K562 (cell line): ENCODE results near the gene ZNHIT6. TPM values are rescaled to one million over a fixed set of nuclear protein-coding genes. Genes with fewer than 3 reads are reported as not detected.

Source experiments
- ATAC-seq: fragments of 200-7000 bp; cut with Tn5 transposase; 3 replicates; pipeline ENCODE4 v1.9.1; 2020; ENCODE audit warnings: moderate library complexity
- BruUV-seq: library from RNA; stranded (reverse); fragments of 400-500 nt; replicated peaks from 2 replicates; lab custom pipeline; 2021; lab: Mats Ljungman, UMichigan
- CTCF ChIA-PET: fragments of 300-600 bp; formaldehyde crosslinking; extraction: SDS; loops from one replicate; lab custom pipeline; 2021; ENCODE audit warnings: low intra/inter-chr PET ratio; lab: Yijun Ruan, JAX
- POLR2A ChIA-PET: fragments of 300-600, 350-650 bp; sonication (Branson Sonifier 250); formaldehyde crosslinking; extraction: SDS; loops from one replicate; lab custom pipeline; 2021; ENCODE audit warnings: antibody characterized with exemption, inconsistent platforms; lab: Yijun Ruan, JAX
- DNase-seq, 4 experiments: peaks; one replicate each; pipeline versions ENCODE4 v3.0.0 to v3.0.0-alpha.2; 2011 to 2018; ENCODE audit warnings: low spot score in 3 of 4, mixed read lengths in 3 of 4; ENCODE audit errors: extremely low read depth in 1 of 4
- FAIRE-seq: peaks from 2 replicates; lab custom pipeline; 2011; peaks lifted over from hg19 to GRCh38; lab: Jason Lieb, UNC
- H2AFZ ChIP-seq: 2 replicates; pipeline ENCODE4 v1.6.0; 2011; ENCODE audit warnings: low read depth, low read length, control low read depth, inconsistent platforms
- H3K27ac ChIP-seq: fragments of 200-600 bp; 3 replicates; pipeline ENCODE4 v1.8.0; 2011; ENCODE audit warnings: low read depth, mild to moderate bottlenecking, control low read depth, inconsistent platforms, low read length, moderate library complexity, mixed read lengths; ENCODE audit errors: extremely low read depth
- H3K27me3 ChIP-seq, 2 experiments: fragments of 300-600 bp in 1 of 2; 2 replicates in 1 of 2; 3 replicates in 1 of 2; pipeline versions ENCODE4 v1.6.0 to v1.8.0; 2011; ENCODE audit warnings: inconsistent platforms in 2 of 2, low read length in 2 of 2, mild to moderate bottlenecking in 1 of 2, mixed read lengths in 1 of 2, moderate library complexity in 1 of 2; ENCODE audit not compliant: control insufficient read depth in 2 of 2, insufficient read depth in 2 of 2
- H3K36me3 ChIP-seq: fragments of 300-600 bp; 3 replicates; pipeline ENCODE4 v1.8.0; 2011; ENCODE audit warnings: mild to moderate bottlenecking, low read length, inconsistent platforms; ENCODE audit not compliant: control insufficient read depth, insufficient read depth
- H3K4me1 ChIP-seq, 2 experiments: fragments of 200-600 bp in 1 of 2; replicated peaks in 1 of 2; 2 replicates in 1 of 2; 3 replicates in 1 of 2; pipeline versions ENCODE4 v1.5.1 to v1.8.0; 2011; ENCODE audit warnings: inconsistent platforms in 2 of 2, low read length in 2 of 2, mild to moderate bottlenecking in 1 of 2, mixed read lengths in 1 of 2, moderate library complexity in 1 of 2; ENCODE audit not compliant: control insufficient read depth in 2 of 2, insufficient read depth in 2 of 2
- H3K4me2 ChIP-seq: 2 replicates; pipeline ENCODE4 v1.6.1; 2011; ENCODE audit warnings: low read length, control low read depth, inconsistent platforms, mixed read lengths; ENCODE audit not compliant: insufficient read depth
- H3K4me3 ChIP-seq: fragments of 200-600 bp; sonication (generic), shearing (Covaris generic); 2 replicates; pipeline ENCODE4 v1.5.1; 2016; ENCODE audit warnings: control low read depth, inconsistent platforms
- H3K79me2 ChIP-seq: fragments of 200-600 bp; 3 replicates; pipeline ENCODE4 v1.8.0; 2011; ENCODE audit warnings: low read length, inconsistent platforms; ENCODE audit not compliant: control insufficient read depth, insufficient read depth
- H3K9ac ChIP-seq, 2 experiments: 2 replicates each; pipeline versions ENCODE4 v1.6.0 to v1.6.1; 2011; ENCODE audit warnings: low read depth in 2 of 2, low read length in 2 of 2, control low read depth in 1 of 2, inconsistent platforms in 1 of 2, mild to moderate bottlenecking in 1 of 2, mixed read lengths in 1 of 2; ENCODE audit not compliant: insufficient read depth in 1 of 2
- H3K9me1 ChIP-seq: one replicate; pipeline ENCODE4 v1.6.0; 2011; ENCODE audit warnings: inconsistent platforms, mild to moderate bottlenecking, low read length, moderate library complexity; ENCODE audit not compliant: control insufficient read depth, insufficient read depth
- H3K9me3 ChIP-seq: replicated peaks from 2 replicates; pipeline ENCODE4 v1.5.1; 2011; ENCODE audit warnings: low read depth, low read length, inconsistent platforms; ENCODE audit not compliant: control insufficient read depth, insufficient read depth
- H4K20me1 ChIP-seq: replicated peaks from 2 replicates; pipeline ENCODE4 v1.6.1; 2011; ENCODE audit warnings: low read length, inconsistent platforms, mixed read lengths; ENCODE audit not compliant: control insufficient read depth, insufficient read depth
- ARNT ChIP-seq, 2 experiments: fragments of 450-650 bp; IDR thresholded peaks; 2 replicates each; pipeline ENCODE4 v1.6.1; 2016; ENCODE audit warnings: mild to moderate bottlenecking in 1 of 2
- CBFA2T2 ChIP-seq: fragments of 450-650 bp; conservative IDR thresholded peaks from 2 replicates; pipeline ENCODE4 v1.6.1; 2017; ENCODE audit warnings: mild to moderate bottlenecking
- DIDO1 ChIP-seq: fragments of 450-650 bp; IDR thresholded peaks from 2 replicates; pipeline ENCODE4 v1.6.1; 2016; ENCODE audit warnings: low read depth, missing biosample characterization, missing genetic modification characterization
- HDGF ChIP-seq: fragments of 450-650 bp; IDR thresholded peaks from 2 replicates; pipeline ENCODE4 v1.6.1; 2016
- ILK ChIP-seq: fragments of 450-650 bp; IDR thresholded peaks from 2 replicates; pipeline ENCODE4 v1.6.1; 2016; ENCODE audit warnings: missing genetic modification characterization, low read depth, mild to moderate bottlenecking, missing compliant biosample characterization, moderate library complexity, borderline replicate concordance
- MAFG ChIP-seq: fragments of 450-650 bp; conservative IDR thresholded peaks from 2 replicates; pipeline ENCODE4 v1.6.1; 2016; ENCODE audit warnings: missing genetic modification characterization, missing compliant biosample characterization
- NRF1 ChIP-seq, 2 experiments: fragments of 450-650 bp; IDR thresholded peaks in 1 of 2; conservative IDR thresholded peaks in 1 of 2; 2 replicates each; pipeline ENCODE4 v1.6.1; 2014; ENCODE audit warnings: mild to moderate bottlenecking in 2 of 2
- PURB ChIP-seq: sonication (generic); formaldehyde crosslinking; IDR thresholded peaks from 2 replicates; pipeline ENCODE4 v1.9.0; 2021; ENCODE audit warnings: low read depth, mild to moderate bottlenecking, missing genetic modification reagents
- RBM17 ChIP-seq: fragments of 200-400 bp; formaldehyde crosslinking; IDR thresholded peaks from 2 replicates; pipeline ENCODE4 v1.6.1; 2017; ENCODE audit warnings: low read depth, mild to moderate bottlenecking, low read length, borderline replicate concordance
- RUNX1 ChIP-seq: sonication (generic); IDR thresholded peaks from 2 replicates; pipeline ENCODE4 v1.6.1; 2016; ENCODE audit warnings: antibody characterized with exemption, low read depth
- TAF1 ChIP-seq: IDR thresholded peaks from 2 replicates; pipeline ENCODE4 v1.6.1; 2011; ENCODE audit warnings: mild to moderate bottlenecking, low read length, moderate library complexity; ENCODE audit not compliant: insufficient read depth, control insufficient read depth, severe bottlenecking; ENCODE audit errors: extremely low read depth
- TCFL5 ChIP-seq: fragments of 250-450 bp; sonication (Bioruptor Pico); conservative IDR thresholded peaks from 2 replicates; pipeline ENCODE4 v1.6.1; 2021; ENCODE audit warnings: mild to moderate bottlenecking, moderate library complexity, matching md5 sums
- ZFPM2 ChIP-seq: fragments of 250-450 bp; sonication (Bioruptor Pico); IDR thresholded peaks from 2 replicates; pipeline ENCODE4 v1.5.1; 2022; ENCODE audit warnings: mild to moderate bottlenecking
- ZKSCAN8 ChIP-seq: fragments of 200-800 bp; sonication (Bioruptor generic); IDR thresholded peaks from 2 replicates; pipeline ENCODE4 v1.6.1; 2016; ENCODE audit warnings: missing genetic modification characterization, missing compliant biosample characterization
- ZNF197 ChIP-seq: fragments of 200-800 bp; sonication (Bioruptor generic); IDR thresholded peaks from 2 replicates; pipeline ENCODE4 v1.6.1; 2016; ENCODE audit warnings: low read depth, missing genetic modification characterization, missing compliant biosample characterization
- ZNF75A ChIP-seq: fragments of 450-650 bp; formaldehyde crosslinking; IDR thresholded peaks from 2 replicates; pipeline ENCODE4 v1.4.0; 2020; ENCODE audit warnings: mild to moderate bottlenecking
- in situ Hi-C: fragments of 300-500 bp; cut with MboI; formaldehyde crosslinking; loops from 4 replicates; pipeline ENCODE4 v1.15.0; 2018; ENCODE audit warnings: inconsistent platforms, mixed read lengths
- intact Hi-C: fragments of 100-400 bp; cut with micrococcal nuclease; formaldehyde crosslinking; loops from 2 replicates; pipeline ENCODE4 v1.14.2; 2022
- polyA plus RNA-seq, 8 experiments: library from polyadenylated mRNA; depleted of rRNA in 4 of 8; stranded (reverse) in 5 of 8; unstranded in 3 of 8; fragments of >200 nt; fragmentation: Nextera tagmentation in 2 of 8; fragmentation: Illumina TruSeq in 1 of 8; extraction: Ambion mirVana in 2 of 8; extraction: Trizol in 1 of 8; gene quantifications; 2 replicates each; pipeline versions ENCODE4 v1.2.1 to v1.2.3, GENCODE V29; 2011 to 2014; ENCODE audit warnings: inconsistent platforms in 1 of 8, missing spikeins in 1 of 8
- total RNA-seq, 7 experiments: library from RNA; depleted of rRNA in 6 of 7; stranded (reverse); fragments of >200 nt in 6 of 7; fragmentation: Illumina TruSeq in 2 of 7; extraction: Trizol in 2 of 7; gene quantifications; 2 replicates each; pipeline versions ENCODE4 v1.2.1 to v1.2.3, GENCODE V29; 2011 to 2021; ENCODE audit warnings: low replicate concordance in 1 of 7
- TF ChIP-seq, protein P1 (sequence below): fragments of 450-650 bp; formaldehyde crosslinking; IDR thresholded peaks from 2 replicates; pipeline ENCODE4 v1.4.0; 2022; ENCODE audit warnings: missing genetic modification characterization
- TF ChIP-seq, protein P2 (sequence below): fragments of 250-450 bp; sonication (Bioruptor Pico); IDR thresholded peaks from 2 replicates; pipeline ENCODE4 v1.9.0; 2021; ENCODE audit warnings: mild to moderate bottlenecking, inconsistent platforms

The ZNHIT6 gene
- total and polyA plus RNA-seq, 9 of the 15 experiments (the other 6 are each of a cell fraction or from before 2014, with no cell fraction given) = 15.4 to 37.6 (median 21.7) TPM

DNA sequence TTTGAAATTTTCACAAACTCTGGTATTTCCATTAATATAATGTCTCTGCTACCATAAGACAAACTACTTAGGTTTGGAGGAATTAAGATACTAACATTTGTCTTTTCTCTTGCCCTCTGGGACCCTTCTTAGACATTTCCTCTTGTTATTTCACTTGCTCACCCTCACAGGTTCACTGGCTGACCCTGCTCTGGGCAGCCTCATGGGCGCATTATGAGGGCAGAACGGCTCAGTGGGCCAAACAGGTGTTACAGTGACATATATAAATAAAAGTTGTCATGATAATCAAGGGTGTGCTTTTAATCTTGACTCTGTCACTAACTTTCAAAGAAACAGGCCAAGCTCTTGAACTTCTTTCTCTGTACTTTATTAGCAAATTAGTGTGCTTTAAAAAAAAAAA lies 46.5 kb downstream of the ZNHIT6 start (continued):
- TF ChIP-seq, protein P1, sequence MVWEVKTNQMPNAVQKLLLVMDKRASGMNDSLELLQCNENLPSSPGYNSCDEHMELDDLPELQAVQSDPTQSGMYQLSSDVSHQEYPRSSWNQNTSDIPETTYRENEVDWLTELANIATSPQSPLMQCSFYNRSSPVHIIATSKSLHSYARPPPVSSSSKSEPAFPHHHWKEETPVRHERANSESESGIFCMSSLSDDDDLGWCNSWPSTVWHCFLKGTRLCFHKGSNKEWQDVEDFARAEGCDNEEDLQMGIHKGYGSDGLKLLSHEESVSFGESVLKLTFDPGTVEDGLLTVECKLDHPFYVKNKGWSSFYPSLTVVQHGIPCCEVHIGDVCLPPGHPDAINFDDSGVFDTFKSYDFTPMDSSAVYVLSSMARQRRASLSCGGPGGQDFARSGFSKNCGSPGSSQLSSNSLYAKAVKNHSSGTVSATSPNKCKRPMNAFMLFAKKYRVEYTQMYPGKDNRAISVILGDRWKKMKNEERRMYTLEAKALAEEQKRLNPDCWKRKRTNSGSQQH (CRISPR knock-in tag) = no peak
- TF ChIP-seq ARNT (IDR thresholded peaks at IDR 0.05) = no peak
- TF ChIP-seq, all 486 proteins: peak for 0

GRCh38 chr1:85660541-85660940 lies 47.7 kb downstream of the ZNHIT6 start:
- Histone ChIP-seq H3K9me1 (no peaks in the 10 kb centered on the region), H4K20me1 (no peaks in the 10 kb centered on the region), H3K9me3 (no peaks in the 10 kb centered on the region), H3K4me1 (no peaks in the 10 kb centered on the region), H3K79me2 (no peaks in the 10 kb centered on the region), H3K4me3 (no peak overlapping the region), H3K36me3 (peaks cover 37% of the 10 kb centered on the region; the same call in 2 of the 3 replicates), H3K9ac (no peak overlapping the region), H3K4me2 (no peak overlapping the region), H3K27me3 (no peaks in the 10 kb centered on the region), H3K27ac (no peak overlapping the region), H2AFZ (no peak overlapping the region)
- intact Hi-C loops = no loop called here
- DNase-seq (no peak), FAIRE-seq (no peak), ATAC-seq (no peak)
- ChIA-PET CTCF (no interaction called here), POLR2A (no interaction called here)
- TF ChIP-seq TCFL5 (CRISPR knock-in tag) (no peak), TAF1 (no peak), NRF1 (conservative IDR thresholded peaks at IDR 0.05 in 1 of 2, IDR thresholded peaks at IDR 0.05 in 1 of 2) (no peak), PURB (CRISPR knock-in tag) (no peak), CBFA2T2 (no peak), HDGF (no peak), DIDO1 (tag) (no peak), RUNX1 (no peak), ILK (no peak), RBM17 (no peak), ZNF75A (no peak), ZFPM2 (CRISPR knock-in tag) (no peak), MAFG (no peak), ZKSCAN8 (CRISPR knock-in tag) (no peak), ZNF197 (CRISPR knock-in tag) (no peak)
- TF ChIP-seq, protein P2, sequence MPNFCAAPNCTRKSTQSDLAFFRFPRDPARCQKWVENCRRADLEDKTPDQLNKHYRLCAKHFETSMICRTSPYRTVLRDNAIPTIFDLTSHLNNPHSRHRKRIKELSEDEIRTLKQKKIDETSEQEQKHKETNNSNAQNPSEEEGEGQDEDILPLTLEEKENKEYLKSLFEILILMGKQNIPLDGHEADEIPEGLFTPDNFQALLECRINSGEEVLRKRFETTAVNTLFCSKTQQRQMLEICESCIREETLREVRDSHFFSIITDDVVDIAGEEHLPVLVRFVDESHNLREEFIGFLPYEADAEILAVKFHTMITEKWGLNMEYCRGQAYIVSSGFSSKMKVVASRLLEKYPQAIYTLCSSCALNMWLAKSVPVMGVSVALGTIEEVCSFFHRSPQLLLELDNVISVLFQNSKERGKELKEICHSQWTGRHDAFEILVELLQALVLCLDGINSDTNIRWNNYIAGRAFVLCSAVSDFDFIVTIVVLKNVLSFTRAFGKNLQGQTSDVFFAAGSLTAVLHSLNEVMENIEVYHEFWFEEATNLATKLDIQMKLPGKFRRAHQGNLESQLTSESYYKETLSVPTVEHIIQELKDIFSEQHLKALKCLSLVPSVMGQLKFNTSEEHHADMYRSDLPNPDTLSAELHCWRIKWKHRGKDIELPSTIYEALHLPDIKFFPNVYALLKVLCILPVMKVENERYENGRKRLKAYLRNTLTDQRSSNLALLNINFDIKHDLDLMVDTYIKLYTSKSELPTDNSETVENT = no peak
- TF ChIP-seq, protein P1 (CRISPR knock-in tag) = no peak
- no TSS peak for BruUV-seq
- in situ Hi-C loops = no loop called here
